Activated naive CD4-positive, alpha-beta T cell treated with anti-CD3 and anti-CD28 coated beads for 36 hours (primary cell): ENCODE results near the gene ACCSL. TPM values are rescaled to one million over a fixed set of nuclear protein-coding genes. Genes with fewer than 3 reads are reported as not detected.

Experiments used
- CTCF ChIA-PET: fragments of 350-600 bp; sonication (Branson Sonifier 250); formaldehyde crosslinking; loops from one replicate; lab custom pipeline; 2021; ENCODE audit warnings: antibody characterized with exemption; lab: Charles Lee
- DNase-seq: peaks from one replicate; pipeline ENCODE4 v3.0.0-alpha.2; 2020
- H3K27ac Mint-ChIP-seq: one replicate; pipeline ENCODE4 v1.8.0; 2021; ENCODE audit warnings: mild to moderate bottlenecking, mixed read lengths
- H3K27me3 Mint-ChIP-seq: one replicate; pipeline ENCODE4 v1.8.0; 2021; ENCODE audit warnings: low read depth, mixed read lengths
- H3K36me3 Mint-ChIP-seq: one replicate; pipeline ENCODE4 v1.8.0; 2021; ENCODE audit warnings: low read depth, mixed read lengths
- H3K4me1 Mint-ChIP-seq: one replicate; pipeline ENCODE4 v1.8.0; 2021; ENCODE audit warnings: low read depth, mixed read lengths
- H3K4me3 Mint-ChIP-seq: one replicate; pipeline ENCODE4 v1.8.0; 2021; ENCODE audit warnings: mild to moderate bottlenecking, moderate library complexity, mixed read lengths
- H3K9me3 Mint-ChIP-seq: one replicate; pipeline ENCODE4 v1.8.0; 2021; ENCODE audit warnings: mixed read lengths
- intact Hi-C: fragments of 100-400 bp; cut with micrococcal nuclease; formaldehyde crosslinking; loops from one replicate; pipeline ENCODE4 v1.15.1; 2023
- total RNA-seq, 2 experiments: library from RNA; stranded (reverse); gene quantifications; one replicate each; pipeline ENCODE4 v1.2.3, GENCODE V29; 2021

Gene ACCSL
- total RNA-seq, 2 experiments from 2014 or later: not detected

GRCh38 chr11:44010789-44011251 is 37.0 kb upstream of the ACCSL start:
- Mint-ChIP-seq H3K4me3 (no peak overlapping the region), H3K4me1 (no peaks in the 10 kb centered on the region), H3K27ac (no peak overlapping the region), H3K9me3 (no peaks in the 10 kb centered on the region), H3K36me3 (no peaks in the 10 kb centered on the region), H3K27me3 (peaks cover 6% of the 10 kb centered on the region)
- CTCF ChIA-PET: no interaction called here
- intact Hi-C loops: no loop called here
- no peak for DNase-seq

DNA sequence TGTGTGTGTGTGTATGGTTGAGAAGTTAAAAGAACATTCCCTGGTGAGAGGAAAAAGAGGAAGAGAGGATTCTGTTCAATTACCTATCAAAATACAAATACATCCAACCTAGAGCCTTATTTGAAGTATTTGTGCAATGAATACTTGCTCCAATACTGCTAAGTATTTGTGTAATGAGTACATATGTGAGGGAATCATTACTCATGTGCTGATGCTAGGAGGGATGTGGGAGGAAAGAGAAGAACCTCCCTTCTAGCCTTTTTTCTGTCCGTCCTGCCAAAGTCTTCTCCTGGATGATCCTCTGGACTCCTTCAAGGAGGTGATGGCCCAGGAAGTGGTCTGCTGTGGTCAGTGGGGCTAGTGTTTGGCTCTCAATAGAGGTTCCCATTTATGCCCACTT is 36.0 kb upstream of the ACCSL start:
- H3K4me3 Mint-ChIP-seq: no peak overlapping the region
- no peaks in the 10 kb centered on the region for H3K9me3 Mint-ChIP-seq
- no peaks in the 10 kb centered on the region for H3K4me1 Mint-ChIP-seq
- intact Hi-C loops: no loop called here
- H3K27me3 Mint-ChIP-seq: peaks cover 6% of the 10 kb centered on the region
- CTCF ChIA-PET: no interaction called here
- no peaks in the 10 kb centered on the region for H3K36me3 Mint-ChIP-seq
- no peak overlapping the region for H3K27ac Mint-ChIP-seq
- DNase-seq: no peak

DNA sequence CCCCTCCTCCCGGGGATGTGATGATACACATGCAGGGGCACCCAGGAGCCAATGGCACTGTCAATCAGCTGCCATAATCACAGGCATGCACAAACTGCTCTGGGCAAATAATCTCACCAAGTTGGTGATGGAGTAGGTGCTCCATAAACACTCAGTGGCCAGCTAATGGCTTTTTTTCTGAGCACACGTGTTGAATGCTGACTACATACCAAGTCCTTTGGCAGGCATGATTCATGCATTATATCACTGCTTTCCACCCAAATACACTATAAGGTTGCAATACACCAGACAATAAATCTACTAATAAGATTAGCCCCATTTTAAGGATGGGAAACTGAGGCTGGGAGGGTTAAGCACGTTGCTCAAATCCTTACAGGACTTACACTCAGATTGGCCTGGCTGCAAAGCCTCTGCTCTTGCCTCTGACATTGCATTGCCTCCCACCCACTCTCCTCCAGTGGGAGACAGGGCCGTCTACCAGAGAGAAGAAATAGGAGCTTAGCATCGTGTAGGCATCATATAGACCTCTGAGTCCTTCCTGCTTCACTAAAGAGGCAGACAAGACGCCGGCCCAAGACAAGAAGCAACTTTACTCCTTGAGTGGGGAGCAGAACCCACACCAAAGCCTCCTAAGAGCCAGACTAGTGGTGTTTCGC is 32.7 kb upstream of the ACCSL start:
- H3K9me3 Mint-ChIP-seq: no peaks in the 10 kb centered on the region
- H3K27ac Mint-ChIP-seq: no peak overlapping the region
- intact Hi-C loops: no loop called here
- DNase-seq: no peak
- H3K36me3 Mint-ChIP-seq: no peaks in the 10 kb centered on the region
- CTCF ChIA-PET: no interaction called here
- H3K27me3 Mint-ChIP-seq: peaks cover 6% of the 10 kb centered on the region
- no peaks in the 10 kb centered on the region for H3K4me1 Mint-ChIP-seq
- no peak overlapping the region for H3K4me3 Mint-ChIP-seq

DNA sequence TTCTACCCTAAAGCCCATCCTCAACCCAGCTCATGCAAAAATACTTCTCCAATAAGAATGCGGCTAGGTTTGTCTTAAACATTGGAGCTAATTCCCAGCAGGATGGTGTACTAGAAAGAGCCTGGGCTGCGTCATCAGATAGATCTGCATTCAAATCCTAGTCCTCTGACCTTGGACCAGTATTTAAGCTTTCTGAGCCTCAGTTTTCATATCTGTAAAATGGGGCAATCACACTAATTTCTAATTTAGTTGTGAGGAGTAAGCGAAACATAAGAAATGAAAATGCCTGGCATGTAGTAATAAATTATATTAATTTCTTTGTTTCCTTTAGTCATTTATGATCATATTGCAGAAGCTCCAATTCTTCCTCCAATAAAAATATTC is 32.2 kb upstream of the ACCSL start:
- H3K4me3 Mint-ChIP-seq: no peak overlapping the region
- H3K4me1 Mint-ChIP-seq: no peaks in the 10 kb centered on the region
- H3K27me3 Mint-ChIP-seq: peaks cover 6% of the 10 kb centered on the region
- H3K9me3 Mint-ChIP-seq: no peaks in the 10 kb centered on the region
- no peak for DNase-seq
- intact Hi-C loops: no loop called here
- H3K27ac Mint-ChIP-seq: no peak overlapping the region
- CTCF ChIA-PET: no interaction called here
- no peaks in the 10 kb centered on the region for H3K36me3 Mint-ChIP-seq

GRCh38 chr11:44016131-44016530 is 31.6 kb upstream of the ACCSL start:
- intact Hi-C loops: no loop called here
- no peaks in the 10 kb centered on the region for H3K9me3 Mint-ChIP-seq
- no peak for DNase-seq
- no peak overlapping the region for H3K27ac Mint-ChIP-seq
- H3K36me3 Mint-ChIP-seq: no peaks in the 10 kb centered on the region
- no peaks in the 10 kb centered on the region for H3K4me1 Mint-ChIP-seq
- peaks cover 7% of the 10 kb centered on the region for H3K27me3 Mint-ChIP-seq
- H3K4me3 Mint-ChIP-seq: no peak overlapping the region
- CTCF ChIA-PET: no interaction called here

GRCh38 chr11:44016546-44017442 is 31.0 kb upstream of the ACCSL start:
- H3K27me3 Mint-ChIP-seq: peaks cover 2% of the 10 kb centered on the region
- H3K4me1 Mint-ChIP-seq: no peaks in the 10 kb centered on the region
- CTCF ChIA-PET: interaction anchor here (0.6 kb wide), 1 partner anchor 20 kb away, joined by 4 read pairs; no protein-coding TSS in a partner anchor
- no peak overlapping the region for H3K4me3 Mint-ChIP-seq
- intact Hi-C loops: no loop called here
- H3K36me3 Mint-ChIP-seq: no peaks in the 10 kb centered on the region
- no peak overlapping the region for H3K27ac Mint-ChIP-seq
- H3K9me3 Mint-ChIP-seq: no peaks in the 10 kb centered on the region
- DNase-seq: no peak

- Mint-ChIP-seq H3K27me3 (peaks cover 6% of the 10 kb centered on the region), H3K27ac (no peak overlapping the region), H3K36me3 (peaks cover 1% of the 10 kb centered on the region), H3K4me1 (no peaks in the 10 kb centered on the region), H3K4me3 (no peak overlapping the region), H3K9me3 (peaks cover 2% of the 10 kb centered on the region)
- CTCF ChIA-PET: no interaction called here
- intact Hi-C loops: no loop called here
- no peak for DNase-seq
These were observed 30.2 kb upstream of the ACCSL start for GRCh38 chr11:44017443-44018126.

- no peak for DNase-seq
- Mint-ChIP-seq H3K4me1 (no peaks in the 10 kb centered on the region), H3K9me3 (peaks cover 2% of the 10 kb centered on the region), H3K4me3 (no peak overlapping the region), H3K36me3 (peaks cover 2% of the 10 kb centered on the region), H3K27ac (no peak overlapping the region), H3K27me3 (peaks cover 7% of the 10 kb centered on the region)
- CTCF ChIA-PET: no interaction called here
- intact Hi-C loops: no loop called here
These were observed 29.7 kb upstream of the ACCSL start for GRCh38 chr11:44018127-44018521.

DNA sequence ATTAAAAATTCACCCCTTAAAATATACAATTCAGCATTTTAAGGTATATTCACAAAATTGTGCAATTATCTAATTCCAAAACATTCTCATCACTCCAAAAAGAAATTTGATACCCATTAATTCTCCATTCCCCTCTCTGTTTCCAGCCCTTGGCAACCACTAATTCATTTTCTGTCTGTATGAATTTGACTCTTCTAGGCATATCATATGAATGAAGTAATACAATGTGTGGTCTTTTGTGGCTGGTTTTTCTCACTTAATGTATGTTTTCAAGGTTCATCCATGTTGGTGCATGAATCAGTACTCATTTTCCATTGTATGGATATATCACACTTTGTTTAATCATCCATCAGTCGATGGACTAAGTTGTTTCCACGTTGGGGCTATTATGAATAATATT is 29.0 kb upstream of the ACCSL start:
- DNase-seq: no peak
- CTCF ChIA-PET: no interaction called here
- Mint-ChIP-seq H3K27ac (no peak overlapping the region), H3K36me3 (peaks cover 2% of the 10 kb centered on the region), H3K9me3 (peaks cover 2% of the 10 kb centered on the region), H3K27me3 (peaks cover 12% of the 10 kb centered on the region), H3K4me3 (no peak overlapping the region), H3K4me1 (no peaks in the 10 kb centered on the region)
- intact Hi-C loops: no loop called here

- Mint-ChIP-seq H3K36me3 (peaks cover 2% of the 10 kb centered on the region), H3K4me1 (no peaks in the 10 kb centered on the region), H3K9me3 (peaks cover 10% of the 10 kb centered on the region), H3K4me3 (no peak overlapping the region), H3K27ac (no peak overlapping the region), H3K27me3 (peaks cover 30% of the 10 kb centered on the region)
- intact Hi-C loops: no loop called here
- CTCF ChIA-PET: no interaction called here
- no peak for DNase-seq
These were observed 22.8 kb upstream of the ACCSL start for GRCh38 chr11:44024977-44025376.

DNA sequence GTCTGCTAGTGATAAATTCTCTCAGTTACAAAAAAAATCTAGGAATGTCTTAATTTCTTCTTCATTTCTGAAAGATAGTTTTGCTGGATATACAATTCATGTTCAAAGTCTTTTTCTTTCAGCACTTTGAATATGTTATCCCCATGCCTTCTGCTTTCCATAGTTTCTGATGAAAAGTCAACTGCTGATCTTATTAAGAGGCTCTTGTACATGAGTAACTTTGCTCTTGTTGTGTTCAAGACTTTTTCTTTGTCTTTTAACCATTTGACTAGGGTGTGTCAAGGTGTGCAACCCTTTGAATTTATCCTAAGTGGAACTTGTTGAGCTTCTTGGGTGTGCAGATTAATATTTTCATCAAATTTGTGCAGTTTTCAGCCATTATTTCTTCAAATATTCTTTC is 22.1 kb upstream of the ACCSL start:
- intact Hi-C loops: no loop called here
- Mint-ChIP-seq H3K4me1 (no peaks in the 10 kb centered on the region), H3K27ac (no peak overlapping the region), H3K9me3 (peaks cover 10% of the 10 kb centered on the region), H3K36me3 (peaks cover 2% of the 10 kb centered on the region), H3K4me3 (no peak overlapping the region), H3K27me3 (peaks cover 34% of the 10 kb centered on the region)
- CTCF ChIA-PET: no interaction called here
- no peak for DNase-seq

DNA sequence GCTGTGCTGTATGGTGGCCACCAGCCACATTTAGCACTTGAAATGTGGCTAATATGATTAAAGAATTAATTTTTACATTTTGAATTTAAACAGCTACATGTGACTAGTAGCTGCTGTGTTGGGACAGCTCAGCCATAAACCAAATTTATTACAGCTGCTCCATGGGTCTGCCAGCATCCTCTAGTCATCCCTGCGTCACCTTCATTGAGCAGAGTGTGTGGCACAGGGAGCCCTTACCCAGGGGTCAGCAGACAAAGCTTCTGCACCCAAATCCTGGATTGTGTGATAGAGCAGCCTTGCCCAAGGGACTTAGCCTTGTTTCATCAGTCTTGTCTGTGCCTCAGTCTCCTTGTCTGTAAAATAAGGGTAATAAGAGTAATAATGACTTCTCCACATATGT is 19.4 kb upstream of the ACCSL start:
- H3K4me3 Mint-ChIP-seq: no peak overlapping the region
- no peaks in the 10 kb centered on the region for H3K36me3 Mint-ChIP-seq
- DNase-seq: no peak
- intact Hi-C loops: no loop called here
- peaks cover 8% of the 10 kb centered on the region for H3K9me3 Mint-ChIP-seq
- H3K27ac Mint-ChIP-seq: no peak overlapping the region
- peaks cover 32% of the 10 kb centered on the region for H3K27me3 Mint-ChIP-seq
- no peaks in the 10 kb centered on the region for H3K4me1 Mint-ChIP-seq
- CTCF ChIA-PET: no interaction called here
